GM19455 (cell line): Measurements from ENCODE around the gene ZBTB38.

Experiments
- ATAC-seq: cut with Tn5 transposase; IDR thresholded peaks from one replicate; pipeline ENCODE4 v1.9.1; 2021; ENCODE audit not compliant: unreplicated experiment

Gene ZBTB38, protein sequence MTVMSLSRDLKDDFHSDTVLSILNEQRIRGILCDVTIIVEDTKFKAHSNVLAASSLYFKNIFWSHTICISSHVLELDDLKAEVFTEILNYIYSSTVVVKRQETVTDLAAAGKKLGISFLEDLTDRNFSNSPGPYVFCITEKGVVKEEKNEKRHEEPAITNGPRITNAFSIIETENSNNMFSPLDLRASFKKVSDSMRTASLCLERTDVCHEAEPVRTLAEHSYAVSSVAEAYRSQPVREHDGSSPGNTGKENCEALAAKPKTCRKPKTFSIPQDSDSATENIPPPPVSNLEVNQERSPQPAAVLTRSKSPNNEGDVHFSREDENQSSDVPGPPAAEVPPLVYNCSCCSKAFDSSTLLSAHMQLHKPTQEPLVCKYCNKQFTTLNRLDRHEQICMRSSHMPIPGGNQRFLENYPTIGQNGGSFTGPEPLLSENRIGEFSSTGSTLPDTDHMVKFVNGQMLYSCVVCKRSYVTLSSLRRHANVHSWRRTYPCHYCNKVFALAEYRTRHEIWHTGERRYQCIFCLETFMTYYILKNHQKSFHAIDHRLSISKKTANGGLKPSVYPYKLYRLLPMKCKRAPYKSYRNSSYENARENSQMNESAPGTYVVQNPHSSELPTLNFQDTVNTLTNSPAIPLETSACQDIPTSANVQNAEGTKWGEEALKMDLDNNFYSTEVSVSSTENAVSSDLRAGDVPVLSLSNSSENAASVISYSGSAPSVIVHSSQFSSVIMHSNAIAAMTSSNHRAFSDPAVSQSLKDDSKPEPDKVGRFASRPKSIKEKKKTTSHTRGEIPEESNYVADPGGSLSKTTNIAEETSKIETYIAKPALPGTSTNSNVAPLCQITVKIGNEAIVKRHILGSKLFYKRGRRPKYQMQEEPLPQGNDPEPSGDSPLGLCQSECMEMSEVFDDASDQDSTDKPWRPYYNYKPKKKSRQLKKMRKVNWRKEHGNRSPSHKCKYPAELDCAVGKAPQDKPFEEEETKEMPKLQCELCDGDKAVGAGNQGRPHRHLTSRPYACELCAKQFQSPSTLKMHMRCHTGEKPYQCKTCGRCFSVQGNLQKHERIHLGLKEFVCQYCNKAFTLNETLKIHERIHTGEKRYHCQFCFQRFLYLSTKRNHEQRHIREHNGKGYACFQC (N-terminal part only)

DNA sequence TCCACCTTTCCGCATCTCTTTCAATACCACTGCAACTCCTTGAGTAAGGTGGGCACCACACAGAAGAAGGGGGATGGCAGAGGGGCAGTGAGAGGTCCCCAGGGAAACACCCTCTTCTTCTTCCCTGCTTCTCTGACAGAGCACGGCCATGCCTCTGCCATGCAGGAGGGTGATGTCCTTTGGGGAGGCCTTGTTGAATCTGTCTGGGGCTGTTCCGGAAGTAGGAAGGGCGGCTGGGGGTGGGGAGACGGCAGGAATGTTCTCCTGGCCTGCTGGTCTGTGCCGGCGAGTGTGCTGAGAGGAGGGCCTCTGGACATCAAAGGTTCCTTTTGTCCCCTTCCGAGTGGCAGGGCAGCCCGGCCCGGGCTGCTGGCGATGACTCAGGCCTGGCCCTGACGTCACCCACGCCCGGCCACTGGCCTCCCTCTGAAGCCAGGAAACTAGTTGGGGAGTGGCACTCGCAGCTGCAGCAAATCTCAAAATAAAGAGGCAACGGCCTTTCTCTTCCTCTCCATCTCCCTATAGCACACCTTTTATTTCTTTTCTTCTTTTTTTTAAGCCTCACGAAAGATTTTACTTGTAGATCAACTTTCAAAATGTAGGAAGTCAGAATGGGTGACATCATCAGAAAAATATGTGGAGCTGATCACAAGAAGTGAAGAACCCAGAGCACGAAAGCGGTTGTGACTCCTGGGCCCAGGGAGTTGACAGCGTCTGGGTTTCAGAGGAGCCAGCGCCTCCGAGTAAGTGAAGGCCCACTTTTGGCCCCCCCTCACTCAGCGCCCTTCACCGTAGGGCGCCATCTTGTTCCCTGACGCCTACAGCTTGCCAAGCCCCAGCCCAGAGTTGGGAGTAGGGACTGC, at the start of gene ZBTB38:
Gene ZBTB38 (plus strand): TSS at position 443 of the 863 bp plus-strand sequence. CDS start 73,885 bp downstream, outside the sequence.
- peak; percentile 31 for ATAC-seq

DNA sequence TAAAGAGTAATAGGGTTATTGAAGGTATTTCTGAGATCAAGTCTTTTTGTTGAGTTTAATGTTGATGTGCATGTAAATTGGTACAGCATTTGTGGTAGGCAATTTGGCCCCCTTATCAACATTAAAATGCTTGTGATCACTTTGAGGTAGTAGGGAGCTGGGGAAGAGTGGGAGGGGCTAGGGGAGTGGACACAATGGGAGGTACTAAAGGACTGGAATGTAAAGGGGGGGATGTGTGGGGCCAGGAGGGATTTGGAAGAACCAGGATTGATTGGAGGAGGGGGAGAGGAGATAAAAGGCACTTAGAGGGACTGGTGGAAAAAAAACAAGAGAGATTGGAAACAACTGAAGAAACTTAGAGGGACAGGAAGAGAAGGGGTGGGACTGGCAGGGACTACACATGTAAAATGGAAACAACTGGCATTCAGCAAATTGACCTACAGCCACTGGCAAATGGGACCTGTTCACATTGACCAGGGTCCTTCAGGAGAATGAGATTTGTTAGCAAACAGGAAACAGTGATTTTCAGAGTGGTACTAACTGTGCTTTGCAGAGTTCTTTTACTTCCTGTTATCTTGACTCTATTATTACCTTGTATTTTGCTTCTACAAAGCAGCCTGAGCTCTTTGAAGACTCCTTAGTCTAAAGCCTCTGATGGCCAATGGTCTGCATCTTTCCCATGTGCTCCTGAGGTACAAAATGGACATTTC, 47.8 kb upstream of the ZBTB38 start:
- ATAC-seq: no peak

DNA sequence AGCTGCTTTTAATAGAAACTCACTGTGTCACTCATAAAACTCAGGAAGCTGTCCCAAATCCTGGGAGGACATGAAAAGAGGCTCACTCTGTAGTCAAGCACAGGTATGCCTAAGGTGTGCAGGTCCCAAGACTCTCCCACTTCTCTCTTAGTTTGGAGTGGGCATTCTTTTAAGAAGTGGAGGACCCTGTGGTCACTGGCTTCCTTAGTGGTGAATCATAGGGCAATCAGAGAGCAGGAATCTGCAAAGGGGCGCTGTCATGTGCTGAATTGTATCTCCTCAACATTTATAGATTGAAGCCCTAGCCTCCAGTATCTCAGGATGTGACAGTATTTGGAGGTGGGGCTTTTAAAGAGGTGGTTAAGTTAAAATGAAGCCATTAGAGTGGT, 47.2 kb upstream of the ZBTB38 start:
- ATAC-seq: no peak

DNA sequence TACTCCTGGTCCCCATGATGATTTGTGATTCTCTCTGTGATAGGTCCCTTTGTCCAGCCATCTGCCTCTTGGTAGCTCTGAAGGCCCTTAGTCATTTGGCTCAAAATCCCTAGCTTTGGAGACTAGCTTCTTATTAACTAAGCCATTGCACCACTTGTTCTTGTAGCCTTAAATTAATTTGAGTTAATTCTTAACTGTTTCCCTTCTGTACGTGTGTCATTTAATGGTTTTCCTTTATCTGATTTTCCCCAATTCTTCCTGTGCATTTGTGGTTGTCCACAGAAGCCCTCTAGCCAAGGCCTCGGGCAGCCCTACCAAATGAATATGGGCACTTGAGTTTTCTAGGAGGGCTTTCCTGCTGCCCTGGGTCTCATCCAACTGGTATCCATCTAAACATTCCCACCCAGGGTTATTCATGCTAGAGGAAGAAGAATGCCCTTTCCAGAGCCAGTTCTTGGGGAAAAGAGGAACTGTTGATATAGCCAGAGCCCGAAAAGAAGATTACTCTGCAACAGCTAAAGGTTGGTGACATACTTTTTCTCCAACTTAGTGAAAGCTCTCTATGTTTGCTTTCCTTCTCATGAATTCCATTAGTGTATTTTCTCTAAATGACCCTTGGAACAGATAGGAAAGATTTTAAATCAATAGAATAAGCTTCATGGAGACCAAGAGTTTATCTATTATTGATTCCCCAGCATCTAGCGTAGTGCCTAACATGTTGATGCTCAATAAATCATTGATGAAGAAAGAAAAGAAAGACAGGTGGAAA, 44.2 kb upstream of the ZBTB38 start:
- no peak for ATAC-seq

DNA sequence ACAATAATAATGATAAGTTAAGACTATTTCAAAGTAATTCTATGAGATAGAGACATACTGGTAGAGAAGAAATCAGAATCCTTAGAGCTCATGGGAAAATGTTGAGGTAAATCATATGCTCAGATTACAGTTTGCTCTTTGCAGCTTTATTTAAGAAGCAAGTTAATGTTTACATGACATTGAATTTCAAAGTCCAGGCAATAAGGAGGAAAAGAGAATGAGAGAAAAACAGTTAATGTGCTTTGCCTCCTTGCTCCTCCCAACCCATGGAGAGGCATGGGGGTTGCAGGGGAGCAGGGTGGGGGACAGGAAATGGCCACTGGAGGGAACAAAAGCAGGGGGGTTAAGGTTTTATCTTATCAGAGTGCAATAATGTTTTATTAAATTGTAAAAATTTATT, 42.2 kb upstream of the ZBTB38 start:
- no peak for ATAC-seq

DNA sequence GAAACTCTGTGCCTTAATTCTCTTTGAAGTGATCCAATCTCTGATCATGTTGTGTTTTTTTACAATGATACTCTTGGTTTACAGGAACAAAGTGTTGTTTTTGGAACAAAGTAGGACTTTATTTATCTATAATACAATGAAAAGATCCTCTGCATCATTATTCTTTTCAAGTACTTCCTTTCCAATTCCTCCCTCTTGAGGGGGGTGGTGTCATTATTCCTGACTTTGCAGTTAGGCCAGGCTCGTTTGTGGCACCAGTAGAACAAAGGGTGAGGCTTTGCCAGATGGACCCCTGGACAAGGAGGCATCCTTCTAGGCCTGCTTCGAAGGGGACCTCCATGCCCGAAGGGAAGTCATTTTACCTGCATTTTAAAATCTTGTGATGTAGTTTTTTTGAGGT, 41.7 kb upstream of the ZBTB38 start:
- no peak for ATAC-seq

DNA sequence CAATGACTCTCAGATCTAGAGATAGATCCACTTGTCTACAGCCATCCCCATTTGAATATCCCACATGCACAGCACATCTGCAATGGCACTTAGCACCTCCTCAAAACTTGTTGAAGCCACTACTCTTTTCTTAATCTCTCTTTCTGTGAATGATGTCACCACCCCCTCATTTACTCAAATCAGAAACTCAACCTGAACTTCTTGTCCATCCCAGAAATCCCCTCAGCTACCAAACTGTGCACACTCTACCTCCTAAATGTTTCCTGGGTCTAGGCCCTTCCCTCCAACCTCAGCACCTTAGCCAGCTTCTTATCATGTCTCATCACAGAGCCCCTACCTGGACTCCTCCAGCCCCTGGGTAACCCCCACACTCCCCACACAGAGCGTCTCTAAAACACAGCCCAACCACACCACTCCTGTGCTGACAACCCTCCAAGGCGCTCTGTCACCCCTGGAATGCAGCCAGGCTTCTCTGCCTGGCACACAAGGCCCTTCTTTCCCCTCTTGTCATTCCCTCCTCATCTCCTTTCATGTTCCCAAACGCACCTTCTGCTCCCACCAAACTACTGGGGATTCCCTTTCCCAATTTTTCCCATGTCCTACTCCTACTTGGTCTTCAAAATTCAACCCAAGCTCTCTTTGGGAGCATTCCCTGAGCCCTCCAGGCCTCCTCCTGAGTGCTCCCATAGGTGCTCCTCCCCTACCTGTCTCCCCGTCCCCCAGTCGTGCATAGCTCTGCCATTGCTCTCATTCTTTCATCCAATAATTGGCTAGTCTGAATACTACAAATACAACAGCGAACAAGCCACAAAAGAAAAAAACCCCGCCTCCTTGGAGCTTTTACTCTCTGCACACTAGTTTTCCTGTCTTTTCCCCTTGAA, 39.8 kb upstream of the ZBTB38 start:
- ATAC-seq: no peak

DNA sequence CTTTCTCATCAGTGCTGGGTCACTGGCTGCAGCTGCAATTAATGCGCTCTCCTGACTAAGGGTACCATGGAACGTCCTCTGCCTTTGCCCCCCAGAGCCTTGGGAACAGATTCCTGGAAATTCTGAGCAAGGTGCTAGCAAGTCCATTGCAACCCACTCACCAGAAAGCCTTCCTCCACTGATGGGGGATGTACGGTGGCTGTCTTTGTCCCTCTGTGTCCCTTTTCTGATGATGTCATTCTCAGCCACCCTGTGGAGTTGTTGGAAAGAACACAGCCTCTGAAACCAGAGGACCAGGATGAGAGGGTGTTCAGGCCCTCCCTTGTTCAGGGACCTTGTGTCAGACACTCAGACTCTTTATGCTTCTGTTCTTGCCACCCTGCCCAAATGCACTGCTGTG, 38.1 kb upstream of the ZBTB38 start:
- no peak for ATAC-seq

DNA sequence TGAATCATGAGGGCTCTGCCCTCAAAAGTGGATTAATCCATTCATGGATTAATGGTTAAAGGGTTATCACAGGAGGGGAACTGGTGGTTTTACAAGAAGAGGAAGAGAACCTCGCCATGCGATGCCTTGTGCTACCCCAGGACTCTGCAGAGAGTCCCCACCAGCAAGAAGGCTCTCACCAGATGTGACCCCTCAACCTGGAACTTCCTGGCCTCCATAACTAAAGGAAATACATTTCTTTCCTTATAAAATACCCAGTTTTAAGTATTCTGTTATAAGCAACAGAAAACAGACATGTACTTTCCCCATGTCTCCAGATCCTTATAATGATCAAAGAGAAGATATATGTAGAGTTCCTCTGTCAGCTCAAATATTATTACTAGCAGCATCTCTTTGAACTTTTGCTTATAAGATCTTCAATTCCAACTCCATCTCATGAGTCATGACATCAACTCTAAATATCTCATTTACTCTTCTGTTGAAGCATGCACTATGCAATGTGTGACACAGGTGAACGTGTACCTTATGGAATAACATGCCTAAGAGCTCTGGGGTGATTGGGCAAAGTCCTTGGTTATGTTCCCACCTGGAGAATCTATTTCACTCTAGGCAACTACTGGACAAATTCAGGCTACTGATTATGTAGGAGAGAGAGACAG, 37.5 kb upstream of the ZBTB38 start:
- no peak for ATAC-seq

DNA sequence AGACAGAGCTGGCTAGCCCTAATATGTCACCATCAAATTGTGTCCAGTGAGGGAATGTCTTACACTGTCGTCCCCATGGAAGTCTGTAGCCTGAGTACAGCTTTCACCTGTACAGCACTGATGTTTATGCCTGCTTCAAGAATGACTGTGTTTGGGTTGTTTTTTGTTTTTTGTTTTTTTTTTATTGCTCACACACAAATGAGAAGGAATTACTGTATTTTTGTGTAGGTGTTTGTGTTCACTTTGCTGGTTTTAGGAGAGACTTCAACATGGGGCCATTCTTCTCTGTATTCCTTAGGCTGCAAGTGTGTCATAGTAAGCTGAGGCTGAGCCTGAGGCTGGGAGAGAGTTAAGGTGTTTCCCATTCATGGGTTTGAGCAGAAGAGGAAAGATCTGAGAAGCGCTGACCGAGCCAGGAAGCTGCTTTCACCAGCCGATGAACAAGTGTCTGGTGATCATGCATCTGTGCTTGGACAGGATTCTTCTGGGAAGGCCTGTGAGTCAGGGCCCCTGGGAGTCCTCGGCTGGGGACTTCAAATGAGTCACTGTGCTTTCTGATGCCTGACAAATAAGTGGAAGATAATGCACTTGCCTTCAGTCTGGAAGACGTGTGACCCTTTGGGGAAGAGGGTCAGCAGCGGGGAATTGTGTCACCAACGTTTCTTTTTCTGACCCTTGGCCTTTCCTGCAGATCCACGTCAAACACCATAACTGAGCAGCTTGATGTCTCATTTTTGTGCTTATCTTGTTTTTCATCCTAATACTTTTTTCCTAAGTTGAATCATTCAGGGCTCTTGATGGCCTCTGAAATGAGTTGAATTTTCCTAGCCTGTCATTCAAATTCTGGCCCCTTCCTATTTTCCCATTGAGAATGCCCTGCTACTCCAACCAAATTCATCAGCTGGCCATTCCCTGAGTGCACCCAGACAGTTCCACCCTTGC, 36.7 kb upstream of the ZBTB38 start:
- ATAC-seq: no peak

DNA sequence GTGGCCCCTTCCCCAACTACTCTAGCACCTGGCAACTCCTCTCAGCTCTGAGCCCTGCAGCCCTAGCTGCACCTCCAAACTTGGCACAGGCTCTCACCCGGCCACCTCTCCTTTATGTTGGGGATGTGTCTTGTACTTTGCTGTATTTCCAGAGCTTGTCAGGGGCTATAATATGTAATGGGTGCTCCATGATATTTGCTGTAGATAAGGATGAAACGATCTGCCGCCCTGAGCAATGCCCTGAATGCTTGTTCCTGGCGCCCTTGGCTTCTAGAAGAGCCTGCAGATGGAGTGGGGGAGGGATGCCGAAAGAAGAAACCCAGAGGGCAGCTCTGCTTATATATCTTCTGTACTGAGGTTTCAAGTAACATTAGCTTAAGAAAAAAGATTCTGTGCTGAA, 35.9 kb upstream of the ZBTB38 start:
- no peak for ATAC-seq

DNA sequence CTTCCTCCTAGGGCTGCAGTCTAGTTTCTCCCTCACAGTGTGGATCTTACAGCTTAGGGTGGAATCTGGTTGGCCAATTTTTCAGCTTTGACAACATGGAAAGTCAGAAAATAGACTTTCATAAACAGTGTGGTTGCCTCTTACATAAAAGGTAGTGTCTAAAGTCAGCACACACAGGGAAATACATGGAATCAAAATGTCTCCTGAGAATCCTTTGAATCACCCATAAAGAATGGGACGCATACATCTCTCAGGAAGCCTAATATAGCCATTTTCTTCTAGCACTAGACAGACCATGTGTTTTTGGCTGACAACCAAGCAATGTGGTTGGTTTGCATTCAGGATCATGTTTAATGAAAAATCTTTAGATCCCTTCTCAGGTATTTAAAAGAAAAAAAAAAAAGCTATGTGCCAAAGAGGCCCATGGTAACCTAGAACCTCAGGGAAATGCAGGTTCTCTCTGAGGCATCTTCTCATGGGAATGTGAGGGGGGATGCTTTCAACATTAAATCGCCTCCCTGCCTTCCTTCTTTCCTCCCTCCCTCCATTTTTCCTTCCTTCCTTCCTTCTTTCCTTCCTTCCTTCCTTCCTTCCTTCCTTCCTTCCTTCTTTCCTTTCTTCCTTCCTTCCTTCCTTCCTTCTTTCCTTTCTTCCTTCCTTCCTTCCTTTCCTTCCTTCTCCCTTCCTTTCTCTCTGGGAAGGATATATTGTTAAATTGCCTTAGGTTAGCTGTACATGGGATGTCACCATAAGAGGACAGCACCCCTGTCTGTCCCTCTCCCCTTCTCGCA, 34.3 kb upstream of the ZBTB38 start:
- no peak for ATAC-seq

DNA sequence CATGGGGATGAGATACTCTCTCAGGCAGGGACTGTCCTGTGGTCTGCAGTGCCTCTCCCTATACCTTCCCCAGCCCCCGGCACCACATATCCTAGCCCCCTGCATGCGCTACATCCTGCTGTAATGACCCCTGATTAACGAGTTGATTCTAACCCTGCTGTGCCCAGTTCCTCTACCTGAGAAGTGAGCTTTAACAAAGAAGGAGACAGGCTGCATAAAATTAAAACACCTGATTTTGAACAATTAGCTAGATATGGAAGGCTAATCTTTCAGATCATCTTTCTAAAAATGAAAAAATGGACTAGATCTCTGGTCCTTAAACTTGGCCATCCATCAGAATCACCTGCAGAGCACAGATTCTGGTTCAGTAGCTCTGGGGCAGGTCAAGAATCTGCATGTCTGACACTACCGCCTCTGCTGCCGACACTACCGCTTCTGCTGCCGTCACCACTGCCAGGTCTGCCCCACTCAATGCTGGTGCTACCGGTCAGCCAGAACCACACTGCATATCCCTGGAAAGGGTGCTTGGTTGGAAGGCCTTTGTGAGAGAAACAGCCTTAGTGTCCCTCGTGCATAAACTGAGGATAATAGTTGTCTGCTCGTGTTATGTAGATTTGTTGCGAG, 33.6 kb upstream of the ZBTB38 start:
- no peak for ATAC-seq

DNA sequence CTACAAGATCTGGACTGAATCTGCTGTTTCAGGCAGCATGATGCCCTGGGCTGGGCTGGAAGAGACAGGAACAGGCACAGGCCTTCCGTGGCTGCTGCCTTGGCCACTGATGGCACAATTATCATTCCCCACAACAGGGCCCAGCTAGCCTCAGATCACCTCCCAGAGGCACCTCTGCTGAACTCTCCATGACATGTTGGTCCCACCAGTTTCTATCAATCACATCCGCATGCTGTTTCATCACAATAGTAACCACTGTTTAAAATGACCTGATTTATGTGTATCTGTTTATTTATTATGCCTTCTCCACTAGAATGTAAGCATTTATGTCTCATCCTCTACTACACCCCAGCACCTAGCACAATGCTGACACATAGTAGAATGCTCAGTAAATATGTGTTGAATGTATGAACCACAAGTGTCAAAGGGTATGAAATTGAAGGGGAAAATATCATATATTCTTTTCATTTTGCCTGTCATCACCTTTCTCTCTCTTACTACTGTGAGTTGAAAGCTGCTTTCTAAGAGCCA, 32.7 kb upstream of the ZBTB38 start:
- ATAC-seq: no peak
